Measurements from ENCODE around the gene HBA1. TPM values are rescaled to one million over a fixed set of nuclear protein-coding genes. Genes with fewer than 3 reads are reported as not detected.

Gene HBA1
- total and polyA plus RNA-seq, 9 of the 15 experiments (the other 6 are each of a cell fraction or from before 2014, with no cell fraction given) = 128 to 2,388 (median 380) TPM

DNA sequence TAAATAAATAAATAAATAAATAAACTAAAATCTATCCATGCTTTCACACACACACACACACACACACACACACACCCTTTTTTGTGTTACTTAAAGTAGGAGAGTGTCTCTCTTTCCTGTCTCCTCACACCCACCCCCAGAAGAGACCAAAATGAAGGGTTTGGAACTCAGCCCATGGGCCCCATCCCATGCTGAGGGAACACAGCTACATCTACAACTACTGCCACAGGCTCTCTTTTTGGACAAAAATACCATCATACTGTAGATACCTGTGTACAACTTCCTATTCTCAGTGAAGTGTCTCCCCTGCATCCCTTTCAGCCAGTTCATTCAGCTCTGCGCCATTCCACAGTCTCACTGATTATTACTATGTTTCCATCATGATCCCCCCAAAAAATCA is 5.7 kb upstream of the HBA1 start:
- Histone ChIP-seq H2AFZ (ENCODE audit: low read depth, low read length) (no peak overlapping the region), H3K36me3 (ENCODE audit: control insufficient read depth, insufficient read depth, low read length) (no peaks in the 10 kb centered on the region), H3K9ac (ENCODE audit: insufficient read depth in 1 of 2, low read depth in 2 of 2, low read length in 2 of 2) (no peak overlapping the region), H4K20me1 (replicated peaks; ENCODE audit: control insufficient read depth, insufficient read depth, low read length) (no peaks in the 10 kb centered on the region), H3K4me3 (no peak overlapping the region), H3K27ac (ENCODE audit: extremely low read depth, low read depth, low read length) (no peak overlapping the region), H3K79me2 (ENCODE audit: control insufficient read depth, insufficient read depth, low read length) (peaks cover 4% of the 10 kb centered on the region; the same call in 1 of the 3 replicates), H3K4me1 (replicated peaks in 1 of 2; ENCODE audit: control insufficient read depth in 2 of 2, insufficient read depth in 2 of 2, low read length in 2 of 2) (peaks cover 24 to 65% of the 10 kb centered on the region in 2 experiments; a peak in 4 of 5 replicates), H3K27me3 (ENCODE audit: control insufficient read depth in 2 of 2, insufficient read depth in 2 of 2, low read length in 2 of 2) (no peaks in the 10 kb centered on the region), H3K9me1 (ENCODE audit: control insufficient read depth, insufficient read depth, low read length) (no peaks in the 10 kb centered on the region), H3K9me3 (replicated peaks; ENCODE audit: control insufficient read depth, insufficient read depth, low read depth, low read length) (no peaks in the 10 kb centered on the region), H3K4me2 (ENCODE audit: insufficient read depth, low read length) (no peak overlapping the region)
- CTCF ChIA-PET (ENCODE audit: low intra/inter-chr PET ratio) = no interaction called here
- POLR2A ChIA-PET = interaction anchor here (0.6 to 1.0 kb wide), 2 partner anchors 10 to 102 kb away, joined by 3 to 4 read pairs; partner anchors contain the start of gene HBQ1
- no peak for ATAC-seq
- no peak for FAIRE-seq
- WGBS (ENCODE audit: insufficient coverage, low coverage, missing lambda C conversion rate) = 38% methylated on average over 1 of the region's 1 CpG
- DNase-seq (ENCODE audit: extremely low read depth in 1 of 4, low spot score in 3 of 4) = no peak
- BruUV-seq (replicated peaks) = no TSS peak
- intact Hi-C loops (cut with micrococcal nuclease) (no loop called here), in situ Hi-C loops (cut with MboI) (no loop called here)
- no peak for TF ChIP-seq MXI1 (IDR thresholded peaks at IDR 0.05; ENCODE audit: low read depth, low read length)
- no peak for TF ChIP-seq EP300 (IDR thresholded peaks at IDR 0.05; ENCODE audit: low read length)
- TF ChIP-seq POLR2G (IDR thresholded peaks at IDR 0.05; ENCODE audit: low read depth, low read length) = no peak
- no peak for TF ChIP-seq SMAD3 (CRISPR knock-in tag; conservative IDR thresholded peaks at IDR 0.05)
- no peak for TF ChIP-seq JUNB (CRISPR knock-in tag; conservative IDR thresholded peaks at IDR 0.05)
- no peak for TF ChIP-seq ZNF764 (CRISPR knock-in tag; IDR thresholded peaks at IDR 0.05; ENCODE audit: low read depth)
- TF ChIP-seq FIP1L1 (IDR thresholded peaks at IDR 0.05; ENCODE audit: low read depth, low read length, poor library complexity, severe bottlenecking) = no peak
- no peak for TF ChIP-seq NR1H2 (CRISPR knock-in tag; IDR thresholded peaks at IDR 0.05)
- TF ChIP-seq, protein P1, sequence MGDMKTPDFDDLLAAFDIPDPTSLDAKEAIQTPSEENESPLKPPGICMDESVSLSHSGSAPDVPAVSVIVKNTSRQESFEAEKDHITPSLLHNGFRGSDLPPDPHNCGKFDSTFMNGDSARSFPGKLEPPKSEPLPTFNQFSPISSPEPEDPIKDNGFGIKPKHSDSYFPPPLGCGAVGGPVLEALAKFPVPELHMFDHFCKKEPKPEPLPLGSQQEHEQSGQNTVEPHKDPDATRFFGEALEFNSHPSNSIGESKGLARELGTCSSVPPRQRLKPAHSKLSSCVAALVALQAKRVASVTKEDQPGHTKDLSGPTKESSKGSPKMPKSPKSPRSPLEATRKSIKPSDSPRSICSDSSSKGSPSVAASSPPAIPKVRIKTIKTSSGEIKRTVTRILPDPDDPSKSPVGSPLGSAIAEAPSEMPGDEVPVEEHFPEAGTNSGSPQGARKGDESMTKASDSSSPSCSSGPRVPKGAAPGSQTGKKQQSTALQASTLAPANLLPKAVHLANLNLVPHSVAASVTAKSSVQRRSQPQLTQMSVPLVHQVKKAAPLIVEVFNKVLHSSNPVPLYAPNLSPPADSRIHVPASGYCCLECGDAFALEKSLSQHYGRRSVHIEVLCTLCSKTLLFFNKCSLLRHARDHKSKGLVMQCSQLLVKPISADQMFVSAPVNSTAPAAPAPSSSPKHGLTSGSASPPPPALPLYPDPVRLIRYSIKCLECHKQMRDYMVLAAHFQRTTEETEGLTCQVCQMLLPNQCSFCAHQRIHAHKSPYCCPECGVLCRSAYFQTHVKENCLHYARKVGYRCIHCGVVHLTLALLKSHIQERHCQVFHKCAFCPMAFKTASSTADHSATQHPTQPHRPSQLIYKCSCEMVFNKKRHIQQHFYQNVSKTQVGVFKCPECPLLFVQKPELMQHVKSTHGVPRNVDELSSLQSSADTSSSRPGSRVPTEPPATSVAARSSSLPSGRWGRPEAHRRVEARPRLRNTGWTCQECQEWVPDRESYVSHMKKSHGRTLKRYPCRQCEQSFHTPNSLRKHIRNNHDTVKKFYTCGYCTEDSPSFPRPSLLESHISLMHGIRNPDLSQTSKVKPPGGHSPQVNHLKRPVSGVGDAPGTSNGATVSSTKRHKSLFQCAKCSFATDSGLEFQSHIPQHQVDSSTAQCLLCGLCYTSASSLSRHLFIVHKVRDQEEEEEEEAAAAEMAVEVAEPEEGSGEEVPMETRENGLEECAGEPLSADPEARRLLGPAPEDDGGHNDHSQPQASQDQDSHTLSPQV (IDR thresholded peaks at IDR 0.05) = no peak
- TF ChIP-seq ZBTB17 (CRISPR knock-in tag; IDR thresholded peaks at IDR 0.05) = no peak
- no peak for TF ChIP-seq SIX5 (IDR thresholded peaks at IDR 0.05; ENCODE audit: borderline replicate concordance in 1 of 2, insufficient read depth in 1 of 2, low read depth in 1 of 2, low read length in 2 of 2)
- no peak for TF ChIP-seq CSDE1 (IDR thresholded peaks at IDR 0.05)
- TF ChIP-seq, protein P2, sequence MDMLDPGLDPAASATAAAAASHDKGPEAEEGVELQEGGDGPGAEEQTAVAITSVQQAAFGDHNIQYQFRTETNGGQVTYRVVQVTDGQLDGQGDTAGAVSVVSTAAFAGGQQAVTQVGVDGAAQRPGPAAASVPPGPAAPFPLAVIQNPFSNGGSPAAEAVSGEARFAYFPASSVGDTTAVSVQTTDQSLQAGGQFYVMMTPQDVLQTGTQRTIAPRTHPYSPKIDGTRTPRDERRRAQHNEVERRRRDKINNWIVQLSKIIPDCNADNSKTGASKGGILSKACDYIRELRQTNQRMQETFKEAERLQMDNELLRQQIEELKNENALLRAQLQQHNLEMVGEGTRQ (CRISPR knock-in tag; IDR thresholded peaks at IDR 0.05) = no peak
- TF ChIP-seq, protein P3, sequence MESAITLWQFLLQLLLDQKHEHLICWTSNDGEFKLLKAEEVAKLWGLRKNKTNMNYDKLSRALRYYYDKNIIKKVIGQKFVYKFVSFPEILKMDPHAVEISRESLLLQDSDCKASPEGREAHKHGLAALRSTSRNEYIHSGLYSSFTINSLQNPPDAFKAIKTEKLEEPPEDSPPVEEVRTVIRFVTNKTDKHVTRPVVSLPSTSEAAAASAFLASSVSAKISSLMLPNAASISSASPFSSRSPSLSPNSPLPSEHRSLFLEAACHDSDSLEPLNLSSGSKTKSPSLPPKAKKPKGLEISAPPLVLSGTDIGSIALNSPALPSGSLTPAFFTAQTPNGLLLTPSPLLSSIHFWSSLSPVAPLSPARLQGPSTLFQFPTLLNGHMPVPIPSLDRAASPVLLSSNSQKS (CRISPR knock-in tag; IDR thresholded peaks at IDR 0.05) = no peak
